Subcutaneous adipose tissue (tissue), 4 donors: ENCODE results near the gene CYB561. TPM values are rescaled to one million over a fixed set of nuclear protein-coding genes. Genes with fewer than 3 reads are reported as not detected.

Experiments used
- total RNA-seq, 4 donors: library from RNA; depleted of rRNA; stranded (reverse); fragments of >200 nt; gene quantifications; one replicate each; pipeline ENCODE4 v1.1.0, GENCODE V29; 2016
- TF ChIP-seq, protein P1 (sequence below): fragments of 450-650 bp; IDR thresholded peaks from one replicate; pipeline ENCODE4 v1.5.1; 2016; ENCODE audit warnings: low read depth, mild to moderate bottlenecking, control low read depth, antibody characterized with exemption, moderate library complexity

Gene CYB561
- total RNA-seq, 4 donors from 2014 or later: 12.7 to 17.9 (median 14.1) TPM

DNA sequence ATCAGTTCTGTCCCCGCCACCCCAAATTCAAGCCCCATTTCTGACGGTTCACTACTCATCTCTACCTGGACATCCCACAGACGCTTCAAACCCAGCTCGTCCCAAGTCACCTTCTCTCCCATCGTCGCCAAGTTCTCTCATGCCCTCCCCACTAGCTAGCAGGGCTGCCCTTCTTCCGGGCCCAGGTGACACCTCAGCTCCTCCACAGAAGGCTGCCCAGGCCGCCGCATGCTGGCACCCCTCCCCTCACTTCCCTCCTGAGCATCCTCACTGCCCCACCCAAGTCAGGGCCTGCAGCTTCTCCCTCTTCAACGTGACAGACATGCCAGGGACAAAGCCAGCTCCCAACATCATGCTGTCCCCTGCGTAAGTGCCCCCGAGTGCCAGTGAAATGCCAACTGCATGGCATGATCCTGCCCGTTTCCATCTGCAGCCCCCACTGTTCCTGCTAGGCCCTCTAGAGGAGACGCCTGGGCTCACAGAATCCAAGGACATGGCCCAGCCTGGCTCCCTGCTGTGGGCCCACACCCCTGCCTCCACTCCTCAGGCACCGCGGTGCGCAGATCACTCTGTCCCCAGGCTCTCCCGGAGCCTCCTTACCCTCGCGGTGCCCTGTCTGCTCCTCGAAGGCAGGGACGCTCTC is 5.9 kb downstream of the CYB561 start:
- TF ChIP-seq, protein P1, sequence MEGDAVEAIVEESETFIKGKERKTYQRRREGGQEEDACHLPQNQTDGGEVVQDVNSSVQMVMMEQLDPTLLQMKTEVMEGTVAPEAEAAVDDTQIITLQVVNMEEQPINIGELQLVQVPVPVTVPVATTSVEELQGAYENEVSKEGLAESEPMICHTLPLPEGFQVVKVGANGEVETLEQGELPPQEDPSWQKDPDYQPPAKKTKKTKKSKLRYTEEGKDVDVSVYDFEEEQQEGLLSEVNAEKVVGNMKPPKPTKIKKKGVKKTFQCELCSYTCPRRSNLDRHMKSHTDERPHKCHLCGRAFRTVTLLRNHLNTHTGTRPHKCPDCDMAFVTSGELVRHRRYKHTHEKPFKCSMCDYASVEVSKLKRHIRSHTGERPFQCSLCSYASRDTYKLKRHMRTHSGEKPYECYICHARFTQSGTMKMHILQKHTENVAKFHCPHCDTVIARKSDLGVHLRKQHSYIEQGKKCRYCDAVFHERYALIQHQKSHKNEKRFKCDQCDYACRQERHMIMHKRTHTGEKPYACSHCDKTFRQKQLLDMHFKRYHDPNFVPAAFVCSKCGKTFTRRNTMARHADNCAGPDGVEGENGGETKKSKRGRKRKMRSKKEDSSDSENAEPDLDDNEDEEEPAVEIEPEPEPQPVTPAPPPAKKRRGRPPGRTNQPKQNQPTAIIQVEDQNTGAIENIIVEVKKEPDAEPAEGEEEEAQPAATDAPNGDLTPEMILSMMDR: no peak

DNA sequence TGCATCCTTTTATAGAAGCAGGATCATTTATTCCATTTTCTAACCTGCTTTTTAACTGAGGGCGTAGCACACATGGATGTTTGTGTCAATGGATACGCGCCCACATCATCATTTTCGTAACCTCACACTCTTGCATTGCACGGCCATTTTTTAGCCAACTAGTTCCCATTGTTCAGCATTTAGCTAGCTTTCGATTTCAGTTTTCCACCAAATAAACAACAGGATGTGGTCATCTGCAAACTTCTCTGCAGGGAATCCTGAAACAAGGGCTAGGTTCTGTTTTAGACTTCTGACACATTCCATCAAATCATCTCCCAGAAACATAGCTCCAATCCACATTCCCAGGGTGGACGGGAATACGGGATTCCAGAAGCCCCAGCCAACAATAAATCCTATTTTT is 6.4 kb downstream of the CYB561 start:
- TF ChIP-seq, protein P1: no peak

DNA sequence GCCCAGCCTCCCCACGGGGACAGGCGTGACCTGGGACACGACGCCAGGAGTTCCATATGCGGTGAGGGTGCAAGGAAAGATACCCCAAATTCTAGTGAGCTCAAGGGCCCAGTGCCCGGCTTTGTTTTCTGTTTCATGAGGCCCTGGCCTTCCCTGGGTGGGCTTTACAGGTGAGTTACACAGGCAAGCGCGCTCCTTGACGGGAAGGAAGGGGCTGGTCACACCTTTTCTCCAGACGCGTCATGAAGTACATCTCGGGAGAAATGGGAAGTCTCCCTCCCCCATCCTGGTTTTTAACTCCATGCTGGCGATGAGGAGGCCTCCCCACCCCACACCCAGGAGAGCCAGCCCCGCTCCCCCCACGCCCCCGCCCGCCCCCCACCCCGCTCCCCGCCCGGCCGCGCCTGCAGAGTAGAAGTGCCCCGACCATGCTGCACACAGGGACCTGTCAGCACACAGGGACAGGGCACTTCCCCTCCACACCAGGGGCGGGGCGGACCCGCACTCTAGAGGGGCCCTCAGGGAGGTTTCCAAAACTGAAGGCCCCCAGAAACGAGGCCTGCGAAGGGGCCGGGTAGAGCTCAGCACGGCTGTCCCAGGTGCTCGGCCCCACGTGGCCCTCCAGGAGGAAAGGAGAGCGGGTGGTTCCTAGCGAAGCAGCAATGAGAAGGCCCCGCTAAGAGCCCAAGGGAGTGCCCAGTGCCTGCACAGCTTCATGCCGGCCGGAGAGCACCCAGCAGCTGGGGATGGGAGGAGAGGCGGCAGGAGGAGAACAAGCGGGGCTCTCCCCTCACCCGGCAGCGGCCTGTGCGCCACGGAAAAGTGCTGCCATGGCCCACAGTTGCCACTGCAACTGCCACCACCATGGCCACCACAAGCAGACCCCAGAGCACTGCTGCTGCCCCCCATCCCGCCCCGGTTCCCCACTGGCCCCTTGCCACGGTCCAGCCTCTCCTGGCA is 7.7 kb downstream of the CYB561 start:
- TF ChIP-seq, protein P1: no peak

DNA sequence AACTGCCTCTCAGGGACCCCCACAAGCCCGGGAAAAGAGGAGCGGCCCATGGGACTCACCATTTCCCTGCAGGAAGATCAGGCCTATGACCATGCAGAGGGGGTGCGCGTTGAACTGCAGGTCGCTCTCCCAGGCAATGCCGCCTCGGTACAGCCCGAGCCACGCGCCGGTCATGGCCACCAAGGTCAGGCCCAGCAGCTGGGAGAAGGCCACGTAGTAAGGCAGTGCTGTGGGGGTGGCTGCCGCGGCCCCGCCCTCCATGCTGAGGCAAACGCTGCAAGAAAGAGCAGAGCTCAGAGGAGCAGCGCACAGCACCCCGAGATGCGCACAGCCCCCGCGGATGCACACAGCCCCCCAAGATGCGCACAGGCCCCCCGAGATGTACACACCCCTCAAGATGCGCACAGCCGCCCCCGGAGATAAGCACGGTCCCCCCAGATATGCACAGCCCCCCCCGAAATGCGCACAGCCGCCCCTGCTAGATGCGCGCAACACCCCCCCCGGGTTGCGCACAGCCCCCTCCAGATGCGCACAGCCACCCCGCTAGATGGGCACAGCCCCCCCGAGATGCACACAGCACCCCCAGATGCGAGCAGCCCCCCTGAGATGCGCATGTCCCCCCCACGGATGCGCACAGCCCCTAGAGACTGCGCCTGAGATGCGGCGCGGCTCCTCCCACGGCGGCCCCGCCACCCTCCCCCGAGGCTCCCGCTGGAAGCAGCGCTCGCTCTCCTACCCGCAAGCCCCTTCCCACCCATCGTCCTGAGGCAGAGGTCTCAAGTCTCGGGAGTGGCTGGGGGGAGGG is 8.6 kb downstream of the CYB561 start:
- TF ChIP-seq, protein P1: no peak

DNA sequence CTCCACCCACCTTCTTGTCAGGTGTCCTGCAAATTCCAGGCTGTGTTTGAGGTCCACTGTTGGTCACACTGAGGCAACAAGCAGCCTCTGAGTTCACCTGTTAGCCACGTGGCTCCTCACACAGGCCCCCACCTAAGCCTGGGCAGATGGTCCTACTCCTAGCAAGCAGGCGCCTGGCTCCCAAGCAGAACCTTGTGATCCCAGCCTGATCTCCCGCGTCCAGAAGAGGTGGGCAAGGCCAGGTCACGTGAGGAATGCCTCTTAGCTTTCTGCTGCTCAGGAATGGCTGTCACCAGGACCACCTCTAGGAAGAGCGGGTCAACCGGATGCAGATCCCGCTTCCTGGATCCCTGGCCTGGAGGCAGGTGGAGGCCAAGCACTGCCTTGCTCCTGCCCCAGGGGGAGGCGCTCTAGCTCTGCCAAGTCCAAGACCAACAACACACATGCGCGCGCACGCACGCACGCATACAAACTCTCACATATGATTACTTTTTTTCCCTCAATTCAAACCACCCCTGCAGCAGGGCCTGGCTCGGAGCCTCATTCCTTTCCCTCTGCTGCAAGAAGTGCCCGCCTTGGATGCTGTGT is 9.5 kb downstream of the CYB561 start:
- TF ChIP-seq, protein P1: no peak

DNA sequence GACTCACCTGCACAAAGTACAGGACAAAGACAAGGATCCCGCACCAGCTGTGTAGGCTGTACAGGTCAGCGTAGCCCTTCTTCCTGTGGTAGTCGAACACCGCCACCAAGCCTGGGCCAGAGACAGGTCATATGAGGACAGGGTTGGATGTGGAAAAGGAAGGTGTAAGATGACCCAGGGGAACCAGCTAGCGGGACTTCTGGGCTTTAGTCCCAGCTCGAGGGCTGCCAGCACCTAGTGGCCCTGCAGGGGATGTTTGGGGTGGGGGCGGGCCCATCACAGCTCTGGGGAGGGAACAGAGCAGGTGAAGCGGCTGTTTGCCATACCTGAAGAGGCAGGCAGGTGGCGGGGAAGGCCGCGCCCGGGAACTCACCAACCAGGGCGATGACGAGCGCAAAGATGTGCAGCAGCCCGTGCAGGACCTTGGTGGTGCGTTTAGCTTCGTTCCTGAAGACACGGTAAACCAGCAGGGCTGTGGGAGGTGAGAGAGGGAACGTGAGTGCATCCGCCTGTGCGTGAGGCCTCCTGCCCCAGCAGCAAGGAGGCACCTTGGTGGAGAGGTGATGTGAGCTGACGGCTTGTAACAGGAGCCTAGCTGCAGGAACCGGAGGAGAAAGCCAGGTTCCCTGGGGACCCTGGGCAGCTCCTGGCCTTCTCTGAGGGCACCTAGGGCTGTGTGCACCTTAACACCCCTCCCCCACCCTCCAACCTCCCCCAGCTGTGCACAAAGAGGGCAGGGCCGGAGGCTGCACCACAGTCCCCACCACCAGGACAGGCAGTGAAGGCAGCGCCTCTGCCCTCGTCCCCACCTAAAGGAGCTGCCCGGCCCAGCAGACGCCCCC is 10.2 kb downstream of the CYB561 start:
- TF ChIP-seq, protein P1: no peak
